NCI-H748 (cell line): ENCODE results near the gene TNIP2.

ENCODE experiments used
- DNase-seq: peaks from one replicate; lab custom pipeline; 2025; ENCODE audit not compliant: unreplicated experiment; lab: John Stamatoyannopoulos, UW

TNIP2 gene

GRCh38 chr4:2721586-2721985 is 34.5 kb downstream of the TNIP2 start:
- DNase-seq, result no peak

- DNase-seq, result no peak
Observed at GRCh38 chr4:2716236-2716635, 39.9 kb downstream of the TNIP2 start.

- no peak for DNase-seq
Observed at GRCh38 chr4:2715426-2715825, 40.7 kb downstream of the TNIP2 start.

GRCh38 chr4:2714918-2715317 is 41.2 kb downstream of the TNIP2 start:
- DNase-seq, result no peak

GRCh38 chr4:2714061-2714770 is 41.9 kb downstream of the TNIP2 start:
- no peak for DNase-seq

- no peak for DNase-seq
Observed at GRCh38 chr4:2713337-2713736, 42.8 kb downstream of the TNIP2 start.

GRCh38 chr4:2712261-2712842 is 43.8 kb downstream of the TNIP2 start:
- DNase-seq, result no peak

GRCh38 chr4:2702770-2703169 is 53.4 kb downstream of the TNIP2 start:
- DNase-seq, result no peak

GRCh38 chr4:2702361-2702760 is 53.8 kb downstream of the TNIP2 start:
- no peak for DNase-seq

GRCh38 chr4:2700031-2700430 is 56.1 kb downstream of the TNIP2 start:
- DNase-seq, result no peak

GRCh38 chr4:2699534-2699933 is 56.6 kb downstream of the TNIP2 start:
- no peak for DNase-seq

GRCh38 chr4:2698951-2699505 is 57.1 kb downstream of the TNIP2 start:
- no peak for DNase-seq

DNA sequence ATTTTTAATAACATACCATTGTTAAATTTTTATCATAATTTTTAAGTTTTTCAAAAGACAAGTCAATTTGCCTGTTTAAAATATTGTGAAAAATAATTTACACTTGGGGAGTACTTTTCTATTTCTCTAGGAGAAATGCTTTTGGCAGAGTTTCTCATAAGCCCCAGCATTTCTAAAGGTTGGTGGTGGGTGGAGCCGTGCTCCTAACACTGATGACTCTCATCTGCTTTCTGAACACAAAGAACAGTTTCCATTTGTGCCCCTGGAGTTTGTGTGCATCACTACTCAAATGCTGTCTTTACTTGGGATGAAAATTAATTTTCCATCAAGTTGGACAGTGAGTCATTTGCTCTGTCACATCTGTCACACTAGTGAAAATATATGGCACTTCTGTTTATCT is 57.6 kb downstream of the TNIP2 start:
- no peak for DNase-seq

GRCh38 chr4:2697995-2698414 is 58.1 kb downstream of the TNIP2 start:
- no peak for DNase-seq

GRCh38 chr4:2696423-2696822 is 59.7 kb downstream of the TNIP2 start:
- no peak for DNase-seq

GRCh38 chr4:2695346-2696060 is 60.6 kb downstream of the TNIP2 start:
- no peak for DNase-seq

GRCh38 chr4:2694691-2695090 is 61.4 kb downstream of the TNIP2 start:
- no peak for DNase-seq

DNA sequence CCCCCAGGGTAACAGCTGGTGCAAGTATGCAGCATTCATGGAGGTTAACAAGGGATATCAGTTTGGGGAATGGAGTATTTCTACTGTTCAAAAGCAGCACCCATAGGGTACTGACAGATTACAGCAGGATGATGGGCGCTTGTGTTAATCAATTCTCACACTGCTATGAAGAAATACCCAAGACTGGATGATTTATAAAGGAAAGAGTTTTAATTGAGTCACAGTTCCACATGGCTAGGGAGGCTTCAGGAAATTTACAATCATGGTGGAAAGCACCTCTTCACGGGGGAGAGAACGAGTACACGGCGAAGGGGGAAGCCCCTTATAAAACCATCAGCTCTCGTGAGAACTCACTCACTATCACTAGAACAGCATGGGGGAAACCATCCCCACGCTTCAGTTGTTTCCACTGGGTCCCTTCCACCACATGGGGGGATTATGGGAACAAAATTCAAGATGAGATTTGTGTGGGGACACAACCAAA is 64.1 kb downstream of the TNIP2 start:
- no peak for DNase-seq
